ENCODE results near the gene CAMKK1.

- TF ChIP-seq FOXM1 (IDR thresholded peaks at IDR 0.05; ENCODE audit: low read depth) (no peak), MXI1 (IDR thresholded peaks at IDR 0.05; ENCODE audit: low read depth, low read length) (no peak), REST (IDR thresholded peaks at IDR 0.05; ENCODE audit: low read depth, low read length) (no peak)
Observed at GRCh38 chr17:3918372-3919122, 25.7 kb upstream of the CAMKK1 start.
